Measurements from ENCODE around the gene PDZRN3.

PDZRN3 gene

GRCh38 chr3:73380735-73381532 is 243.8 kb downstream of the PDZRN3 start:
- H3K27me3 ChIP-seq (ENCODE audit: insufficient read depth, poor library complexity, severe bottlenecking) = no peaks in the 10 kb centered on the region
- no peak for DNase-seq (ENCODE audit: low read depth in 1 of 2, low spot score in 1 of 2)
- H3K27ac ChIP-seq (replicated peaks) = no peak overlapping the region
- H3K4me3 ChIP-seq (replicated peaks; ENCODE audit: insufficient read depth, low read length) = no peak overlapping the region
- TF ChIP-seq SPI1 (IDR thresholded peaks at IDR 0.05; ENCODE audit: borderline replicate concordance, low read depth) (no peak), POLR2AphosphoS5 (IDR thresholded peaks at IDR 0.05; ENCODE audit: low read depth) (no peak), GABPA (IDR thresholded peaks at IDR 0.05; ENCODE audit: low read depth) (no peak), REST (IDR thresholded peaks at IDR 0.05; ENCODE audit: insufficient replicate concordance, low read depth) (no peak), CTCF (IDR thresholded peaks at IDR 0.05; ENCODE audit: insufficient read depth, low read length) (no peak)

GRCh38 chr3:73379465-73379864 is 245.3 kb downstream of the PDZRN3 start:
- TF ChIP-seq SPI1 (IDR thresholded peaks at IDR 0.05; ENCODE audit: borderline replicate concordance, low read depth) (no peak), REST (IDR thresholded peaks at IDR 0.05; ENCODE audit: insufficient replicate concordance, low read depth) (no peak), GABPA (IDR thresholded peaks at IDR 0.05; ENCODE audit: low read depth) (no peak), CTCF (IDR thresholded peaks at IDR 0.05; ENCODE audit: insufficient read depth, low read length) (no peak), POLR2AphosphoS5 (IDR thresholded peaks at IDR 0.05; ENCODE audit: low read depth) (no peak)
- DNase-seq (ENCODE audit: low read depth in 1 of 2, low spot score in 1 of 2) = no peak
- Histone ChIP-seq H3K27ac (replicated peaks) (no peak overlapping the region), H3K27me3 (ENCODE audit: insufficient read depth, poor library complexity, severe bottlenecking) (no peaks in the 10 kb centered on the region), H3K4me3 (replicated peaks; ENCODE audit: insufficient read depth, low read length) (no peak overlapping the region)

- DNase-seq (ENCODE audit: low read depth in 1 of 2, low spot score in 1 of 2) = no peak
- no peak overlapping the region for H3K4me3 ChIP-seq (replicated peaks; ENCODE audit: insufficient read depth, low read length)
- no peak overlapping the region for H3K27ac ChIP-seq (replicated peaks)
- no peak for TF ChIP-seq REST (IDR thresholded peaks at IDR 0.05; ENCODE audit: insufficient replicate concordance, low read depth)
- no peak for TF ChIP-seq GABPA (IDR thresholded peaks at IDR 0.05; ENCODE audit: low read depth)
- no peak for TF ChIP-seq CTCF (IDR thresholded peaks at IDR 0.05; ENCODE audit: insufficient read depth, low read length)
- TF ChIP-seq POLR2AphosphoS5 (IDR thresholded peaks at IDR 0.05; ENCODE audit: low read depth) = no peak
- no peak for TF ChIP-seq SPI1 (IDR thresholded peaks at IDR 0.05; ENCODE audit: borderline replicate concordance, low read depth)
- H3K27me3 ChIP-seq (ENCODE audit: insufficient read depth, poor library complexity, severe bottlenecking) = no peaks in the 10 kb centered on the region
Observed at GRCh38 chr3:73378207-73378606, 246.5 kb downstream of the PDZRN3 start.
